GM19193 (cell line): ENCODE results near the gene FMO4.

Experiments
- POLR2A ChIP-seq: IDR thresholded peaks from 4 replicates; pipeline ENCODE4 v1.6.1; 2011; ENCODE audit not compliant: insufficient read depth, insufficient read length; ENCODE audit errors: extremely low read depth

The FMO4 gene, protein sequence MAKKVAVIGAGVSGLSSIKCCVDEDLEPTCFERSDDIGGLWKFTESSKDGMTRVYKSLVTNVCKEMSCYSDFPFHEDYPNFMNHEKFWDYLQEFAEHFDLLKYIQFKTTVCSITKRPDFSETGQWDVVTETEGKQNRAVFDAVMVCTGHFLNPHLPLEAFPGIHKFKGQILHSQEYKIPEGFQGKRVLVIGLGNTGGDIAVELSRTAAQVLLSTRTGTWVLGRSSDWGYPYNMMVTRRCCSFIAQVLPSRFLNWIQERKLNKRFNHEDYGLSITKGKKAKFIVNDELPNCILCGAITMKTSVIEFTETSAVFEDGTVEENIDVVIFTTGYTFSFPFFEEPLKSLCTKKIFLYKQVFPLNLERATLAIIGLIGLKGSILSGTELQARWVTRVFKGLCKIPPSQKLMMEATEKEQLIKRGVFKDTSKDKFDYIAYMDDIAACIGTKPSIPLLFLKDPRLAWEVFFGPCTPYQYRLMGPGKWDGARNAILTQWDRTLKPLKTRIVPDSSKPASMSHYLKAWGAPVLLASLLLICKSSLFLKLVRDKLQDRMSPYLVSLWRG

DNA sequence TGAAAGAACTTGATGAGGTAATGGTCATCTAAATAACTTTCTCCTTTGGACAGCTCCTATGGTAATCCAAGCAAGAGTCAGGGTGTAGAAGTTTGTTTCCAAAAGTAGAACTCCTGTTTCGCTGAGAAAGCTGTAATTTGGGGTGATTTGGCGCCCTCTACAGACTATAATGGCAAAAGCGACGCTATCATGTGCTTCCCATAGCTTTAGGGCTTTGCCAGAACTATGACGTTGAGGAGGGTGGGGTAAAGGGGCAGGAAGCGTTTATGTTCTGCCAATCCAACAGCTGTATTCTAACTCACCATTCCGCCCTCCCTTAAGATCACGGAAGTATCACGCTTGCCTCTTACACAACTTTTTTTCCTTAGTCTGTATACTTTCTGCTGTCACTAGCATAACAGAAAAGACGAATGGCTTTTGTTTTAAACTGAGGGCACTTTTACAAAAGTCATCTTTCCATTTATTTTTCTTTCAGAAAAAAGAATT is at the start of gene FMO4:
TSS of gene FMO4 (plus strand) at position 349 of the 486 bp plus-strand sequence. CDS start 5,643 bp downstream, outside the sequence.
- no peak for TF ChIP-seq POLR2A

- TF ChIP-seq POLR2A, result no peak
Measured at GRCh38 chr1:171265686-171266085, 48.3 kb upstream of the FMO4 start.

DNA sequence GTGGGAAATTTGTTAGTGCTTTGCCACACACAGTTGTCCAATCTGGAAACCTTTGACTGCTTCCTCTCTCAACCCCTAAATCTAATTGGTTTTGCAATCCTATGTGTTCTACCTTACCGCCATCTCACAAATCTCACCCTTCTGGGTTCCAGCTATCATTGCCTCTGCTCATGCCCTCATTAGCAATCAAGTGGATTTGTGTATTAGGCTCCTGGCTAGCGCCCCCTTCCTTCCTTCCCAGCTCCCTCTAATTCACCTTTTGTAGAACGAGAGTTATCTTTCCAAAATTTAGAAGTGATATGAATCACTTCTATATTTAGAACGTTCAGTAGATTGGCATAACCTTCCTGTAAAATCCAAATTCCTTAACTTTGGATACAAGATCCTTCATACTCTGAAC is 47.1 kb upstream of the FMO4 start:
- no peak for TF ChIP-seq POLR2A

DNA sequence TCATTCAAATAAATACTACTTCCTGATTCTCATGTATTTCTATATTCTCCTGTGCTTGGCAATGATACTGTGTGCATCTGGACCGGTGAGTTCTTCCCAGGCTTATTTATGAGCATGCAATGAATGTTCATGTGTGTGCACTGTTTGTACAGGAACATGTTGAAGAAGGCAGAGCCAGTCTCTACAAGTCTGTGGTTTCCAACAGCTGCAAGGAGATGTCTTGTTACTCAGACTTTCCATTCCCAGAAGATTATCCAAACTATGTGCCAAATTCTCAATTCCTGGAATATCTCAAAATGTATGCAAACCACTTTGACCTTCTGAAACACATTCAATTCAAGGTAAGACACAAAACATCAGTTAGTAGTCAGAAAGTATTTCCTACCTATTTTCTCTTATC is 46.6 kb upstream of the FMO4 start:
- TF ChIP-seq POLR2A, result no peak

DNA sequence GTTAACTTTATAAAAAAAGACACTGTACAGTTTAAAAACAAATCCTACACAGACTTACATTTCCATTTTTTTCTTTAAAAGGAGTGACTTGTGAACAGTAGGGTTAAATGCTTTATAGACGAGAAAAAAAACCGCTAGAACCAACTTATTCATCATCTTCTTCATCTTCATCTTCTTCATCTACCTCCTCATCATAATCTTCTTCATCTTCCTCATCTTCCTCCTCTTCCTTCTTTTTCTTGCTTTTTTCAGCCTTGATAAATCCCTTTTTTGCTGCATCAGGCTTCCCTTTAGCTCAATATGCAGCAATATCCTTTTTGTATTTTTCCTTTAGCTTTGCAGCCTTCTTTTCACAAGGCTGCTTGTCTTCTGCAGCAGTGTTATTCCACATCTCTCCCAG is 43.2 kb upstream of the FMO4 start:
- TF ChIP-seq POLR2A, result no peak

- TF ChIP-seq POLR2A, result no peak
Measured at GRCh38 chr1:171277534-171277933, 36.4 kb upstream of the FMO4 start.

DNA sequence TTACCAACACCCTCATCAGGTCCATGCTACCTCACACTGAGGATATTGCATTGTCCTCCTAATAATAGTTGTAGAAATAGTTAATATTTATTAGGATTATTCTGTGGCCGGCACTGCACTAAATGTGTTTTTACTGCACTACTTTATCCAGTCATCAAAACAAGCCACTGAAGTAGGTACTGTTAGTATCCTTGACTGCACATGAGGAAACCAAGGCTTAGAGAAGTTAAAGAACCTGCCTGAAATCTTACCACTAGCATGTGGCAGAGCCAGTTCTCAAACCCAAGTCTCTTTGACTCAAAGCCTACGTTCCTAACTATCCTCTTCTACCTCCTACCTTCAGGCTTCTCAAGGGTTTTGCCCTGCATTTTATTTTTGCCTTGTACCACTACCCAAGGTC is 34.7 kb upstream of the FMO4 start:
- TF ChIP-seq POLR2A, result no peak

DNA sequence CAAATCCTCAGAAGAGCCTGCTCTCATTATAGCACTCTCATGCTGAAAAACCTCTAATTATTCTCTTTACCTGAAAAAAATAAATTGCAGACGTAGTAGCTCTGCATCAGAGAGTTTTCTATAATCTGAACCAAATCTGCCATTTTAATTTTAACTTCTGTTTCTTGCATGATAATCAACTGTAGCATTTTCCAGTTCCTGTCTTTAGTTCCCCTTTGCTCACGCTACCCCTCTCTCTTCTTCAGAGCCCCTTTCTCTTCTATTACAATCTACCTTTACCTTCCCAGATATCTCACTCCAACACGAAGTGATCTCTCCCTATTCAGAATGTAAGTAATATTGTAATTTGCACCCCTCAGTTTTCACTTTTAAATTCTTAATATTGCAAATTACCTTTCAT is 34.3 kb upstream of the FMO4 start:
- TF ChIP-seq POLR2A, result no peak

DNA sequence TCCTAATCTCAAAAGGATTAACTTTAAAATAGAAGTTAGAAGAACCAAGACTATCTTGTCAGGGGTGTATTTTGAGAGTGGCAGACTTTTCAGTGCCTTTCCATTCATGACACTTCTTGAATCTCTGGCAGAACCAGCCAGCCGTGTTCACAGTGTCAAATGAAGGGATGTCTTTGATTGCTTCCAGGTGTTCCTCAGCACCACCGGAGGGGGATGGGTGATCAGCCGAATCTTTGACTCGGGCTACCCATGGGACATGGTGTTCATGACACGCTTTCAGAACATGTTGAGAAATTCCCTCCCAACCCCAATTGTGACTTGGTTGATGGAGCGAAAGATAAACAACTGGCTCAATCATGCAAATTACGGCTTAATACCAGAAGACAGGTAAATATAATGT is 33.4 kb upstream of the FMO4 start:
- no peak for TF ChIP-seq POLR2A

DNA sequence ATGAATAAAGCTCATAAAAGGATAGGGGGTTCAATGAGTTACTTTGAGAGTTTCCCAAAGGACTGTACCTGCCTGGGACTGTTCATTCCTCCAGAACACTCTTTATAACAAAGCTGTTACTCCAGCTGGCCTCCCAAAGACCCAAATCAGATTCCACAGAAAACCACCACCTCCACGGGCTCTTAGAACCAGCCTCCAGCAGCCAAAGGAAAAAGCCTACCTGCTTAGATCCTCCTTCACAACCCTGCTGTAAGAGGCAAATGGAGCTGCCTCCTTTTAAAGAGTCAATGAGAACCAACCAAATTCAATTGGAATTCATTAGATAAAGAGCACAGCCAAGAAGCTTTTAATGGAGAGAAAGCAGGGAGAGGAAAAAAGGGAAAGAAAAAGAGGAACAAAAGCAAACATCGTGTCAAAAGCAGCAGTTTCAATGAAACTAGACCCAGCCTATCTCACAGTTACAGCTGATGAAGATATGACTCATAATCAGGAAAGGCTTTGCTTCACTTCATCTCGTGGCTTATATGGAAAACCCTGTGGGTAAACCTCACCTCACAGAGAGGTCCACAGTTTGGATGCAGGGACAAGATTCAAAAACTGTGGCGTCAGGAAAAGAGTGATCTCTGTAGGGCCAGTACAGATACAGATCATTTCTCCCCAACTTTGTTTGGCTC is 27.8 kb upstream of the FMO4 start:
- no peak for TF ChIP-seq POLR2A

DNA sequence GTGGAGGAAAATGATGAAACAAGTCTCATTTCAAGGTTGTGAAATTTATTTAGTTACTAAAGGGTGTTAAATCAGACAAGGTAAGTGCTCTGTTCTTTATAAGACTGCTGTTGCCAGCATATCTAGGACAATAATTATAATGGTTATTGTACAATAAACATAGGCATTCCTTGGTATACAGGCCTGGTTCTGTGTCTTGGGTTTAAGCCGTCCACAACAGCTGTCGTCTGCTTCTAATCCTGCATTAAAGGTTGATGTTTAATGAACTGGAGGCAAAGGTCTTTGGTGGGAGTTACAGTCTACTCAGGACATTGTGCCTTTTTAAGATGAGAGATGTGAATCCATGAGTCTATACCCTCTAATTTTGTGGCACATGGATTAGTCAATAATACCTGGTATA is 23.4 kb upstream of the FMO4 start:
- no peak for TF ChIP-seq POLR2A

GRCh38 chr1:171292799-171293198 is 21.2 kb upstream of the FMO4 start:
- no peak for TF ChIP-seq POLR2A

GRCh38 chr1:171295821-171296220 is 18.2 kb upstream of the FMO4 start:
- no peak for TF ChIP-seq POLR2A

- TF ChIP-seq POLR2A, result no peak
Measured at GRCh38 chr1:171296897-171297296, 17.1 kb upstream of the FMO4 start.

DNA sequence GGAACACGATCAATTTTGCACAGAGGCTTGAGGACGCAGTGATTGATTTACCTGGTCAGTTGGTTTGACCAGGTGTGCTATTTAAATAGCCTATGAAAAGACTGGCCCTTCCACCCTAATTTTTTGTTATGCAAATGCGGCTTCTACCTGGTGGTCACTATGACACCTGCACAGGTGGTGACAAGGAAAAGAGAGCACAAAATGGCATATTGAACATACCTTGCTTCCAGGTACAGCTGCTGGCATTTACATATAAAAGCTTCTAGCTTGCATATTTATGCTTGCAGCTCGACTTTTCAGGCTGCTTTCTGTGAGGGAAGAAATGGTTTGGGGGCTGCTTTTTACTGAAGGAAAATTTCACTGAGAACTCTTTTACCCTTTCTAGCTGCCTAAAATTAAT is 15.3 kb upstream of the FMO4 start:
- no peak for TF ChIP-seq POLR2A

- no peak for TF ChIP-seq POLR2A
Measured at GRCh38 chr1:171299342-171299741, 14.6 kb upstream of the FMO4 start.
